ENCODE measurements around the gene MTA1.

MTA1 gene

GRCh38 chr14:105467249-105467941, 47.8 kb downstream of the MTA1 start:
- no peak for TF ChIP-seq GATA1 (IDR thresholded peaks at IDR 0.05; ENCODE audit: low read depth, low read length)
- TF ChIP-seq POLR2A (IDR thresholded peaks at IDR 0.05; ENCODE audit: low read length): no peak
- no peak for DNase-seq

DNA sequence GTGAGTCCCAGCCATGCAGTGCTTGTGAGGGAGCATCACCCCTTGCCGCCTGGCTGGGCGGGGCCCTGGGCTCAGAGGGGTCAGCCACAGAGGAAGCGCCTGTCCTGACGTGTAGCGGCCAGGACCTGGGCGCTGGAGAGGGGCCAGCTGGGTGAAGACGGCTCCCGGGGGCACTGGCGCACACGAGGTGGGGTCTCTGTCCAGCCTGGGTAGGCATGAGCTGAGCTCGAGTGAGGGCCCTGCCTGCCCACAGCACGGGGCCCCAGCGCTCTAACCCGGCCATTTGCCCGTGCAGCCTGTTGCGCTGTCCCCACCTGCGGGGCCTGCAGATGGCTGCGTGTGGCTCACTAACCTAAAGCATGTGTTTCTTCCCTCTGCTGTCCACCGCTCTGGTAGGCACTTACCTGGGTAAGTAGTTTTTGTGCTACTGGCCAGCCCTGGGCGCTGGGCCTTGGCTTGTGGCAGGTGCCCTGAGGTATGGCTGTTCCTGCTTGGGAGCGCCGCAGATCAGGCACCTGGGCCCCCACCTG, 48.4 kb downstream of the MTA1 start:
- DNase-seq: no peak
- TF ChIP-seq GATA1 (IDR thresholded peaks at IDR 0.05; ENCODE audit: low read depth, low read length) (no peak), POLR2A (IDR thresholded peaks at IDR 0.05; ENCODE audit: low read length) (no peak)

- no peak for DNase-seq
- TF ChIP-seq GATA1 (IDR thresholded peaks at IDR 0.05; ENCODE audit: low read depth, low read length) (no peak), POLR2A (IDR thresholded peaks at IDR 0.05; ENCODE audit: low read length) (no peak)
These were observed 49.1 kb downstream of the MTA1 start for GRCh38 chr14:105468621-105469241.

DNA sequence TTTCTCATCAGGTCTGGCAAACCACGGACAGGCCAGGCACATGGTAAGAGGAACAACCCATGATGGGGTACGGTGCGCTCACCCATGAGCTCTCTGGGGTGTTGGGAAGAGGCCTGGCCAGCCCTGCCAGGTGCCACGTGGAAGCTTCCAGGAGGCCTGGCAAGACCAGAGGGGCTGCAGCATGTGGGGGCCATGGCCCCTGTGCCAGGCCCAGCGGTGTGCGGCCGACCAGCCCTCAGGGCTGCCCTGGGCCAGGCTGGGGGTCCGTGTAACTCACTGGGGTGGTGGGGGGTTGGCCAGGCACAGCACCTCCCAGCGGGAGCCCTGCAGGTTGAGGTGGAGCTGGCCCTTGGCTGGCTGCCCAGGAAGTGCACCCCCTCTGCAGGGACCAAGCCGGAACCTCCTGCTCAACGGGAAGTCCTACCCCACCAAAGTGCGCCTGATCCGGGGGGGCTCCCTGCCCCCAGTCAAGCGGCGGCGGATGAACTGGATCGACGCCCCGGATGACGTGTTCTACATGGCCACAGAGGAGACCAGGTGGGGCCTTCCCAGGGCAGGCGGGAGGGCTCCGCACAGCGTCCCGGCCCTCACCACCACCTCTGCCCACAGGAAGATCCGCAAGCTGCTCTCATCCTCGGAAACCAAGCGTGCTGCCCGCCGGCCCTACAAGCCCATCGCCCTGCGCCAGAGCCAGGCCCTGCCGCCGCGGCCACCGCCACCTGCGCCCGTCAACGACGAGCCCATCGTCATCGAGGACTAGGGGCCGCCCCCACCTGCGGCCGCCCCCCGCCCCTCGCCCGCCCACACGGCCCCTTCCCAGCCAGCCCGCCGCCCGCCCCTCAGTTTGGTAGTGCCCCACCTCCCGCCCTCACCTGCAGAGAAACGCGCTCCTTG, 50.1 kb downstream of the MTA1 start:
- no peak for DNase-seq
- TF ChIP-seq POLR2A (IDR thresholded peaks at IDR 0.05; ENCODE audit: low read length): no peak
- TF ChIP-seq GATA1 (IDR thresholded peaks at IDR 0.05; ENCODE audit: low read depth, low read length): no peak

GRCh38 chr14:105470350-105471296, 51.0 kb downstream of the MTA1 start:
- DNase-seq: no peak
- TF ChIP-seq POLR2A (IDR thresholded peaks at IDR 0.05; ENCODE audit: low read length): no peak
- TF ChIP-seq GATA1 (IDR thresholded peaks at IDR 0.05; ENCODE audit: low read depth, low read length): no peak

GRCh38 chr14:105471297-105471821, 51.7 kb downstream of the MTA1 start:
- TF ChIP-seq POLR2A (IDR thresholded peaks at IDR 0.05; ENCODE audit: low read length) (no peak), GATA1 (IDR thresholded peaks at IDR 0.05; ENCODE audit: low read depth, low read length) (no peak)
- no peak for DNase-seq

GRCh38 chr14:105471823-105472485, 52.3 kb downstream of the MTA1 start:
- TF ChIP-seq GATA1 (IDR thresholded peaks at IDR 0.05; ENCODE audit: low read depth, low read length) (no peak), POLR2A (IDR thresholded peaks at IDR 0.05; ENCODE audit: low read length) (no peak)
- no peak for DNase-seq

GRCh38 chr14:105472486-105472991, 52.9 kb downstream of the MTA1 start:
- DNase-seq: no peak
- no peak for TF ChIP-seq GATA1 (IDR thresholded peaks at IDR 0.05; ENCODE audit: low read depth, low read length)
- TF ChIP-seq POLR2A (IDR thresholded peaks at IDR 0.05; ENCODE audit: low read length): no peak

DNA sequence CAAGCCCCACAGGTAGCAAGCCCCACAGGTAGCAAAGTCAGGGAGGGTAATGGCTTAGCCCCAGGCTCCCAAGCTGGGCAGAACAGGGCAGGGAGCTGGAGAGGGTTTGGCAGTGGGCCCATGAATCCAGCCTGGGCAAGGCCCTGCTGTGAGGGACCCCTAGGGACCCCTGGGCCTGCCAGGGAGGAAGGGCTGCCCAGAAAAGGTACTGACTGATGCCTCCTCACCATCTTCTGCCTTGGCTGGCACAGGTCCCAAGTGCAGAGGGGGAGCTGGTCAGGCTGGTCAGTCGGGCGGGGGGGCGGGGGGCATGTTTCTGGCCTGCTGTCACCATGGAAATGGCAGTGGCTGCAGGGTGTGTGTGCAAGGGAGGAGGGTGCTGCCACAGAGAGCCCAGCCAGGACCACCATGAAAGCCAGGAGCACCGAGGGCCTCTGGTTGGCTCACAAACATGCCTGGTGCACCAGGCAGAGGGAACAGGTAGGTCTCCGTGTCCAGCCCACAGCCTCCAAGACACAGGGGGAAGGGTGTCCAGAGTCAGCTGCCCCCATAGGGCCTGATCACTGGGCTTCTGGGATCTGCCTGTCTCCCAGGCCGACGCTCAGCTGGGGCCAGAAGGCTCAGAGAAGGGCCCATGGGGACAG, 53.5 kb downstream of the MTA1 start:
- no peak for DNase-seq
- TF ChIP-seq POLR2A (IDR thresholded peaks at IDR 0.05; ENCODE audit: low read length) (no peak), GATA1 (IDR thresholded peaks at IDR 0.05; ENCODE audit: low read depth, low read length) (no peak)

GRCh38 chr14:105473677-105474482, 54.3 kb downstream of the MTA1 start:
- no peak for TF ChIP-seq POLR2A (IDR thresholded peaks at IDR 0.05; ENCODE audit: low read length)
- TF ChIP-seq GATA1 (IDR thresholded peaks at IDR 0.05; ENCODE audit: low read depth, low read length): no peak
- DNase-seq: peak; percentile 63
